Ovary (tissue), 3 donors: ENCODE data around the gene ADGRG1.

Experiments used
- EP300 ChIP-seq: sonication (generic); formaldehyde crosslinking; IDR thresholded peaks from one replicate; pipeline ENCODE4 v1.6.1; 2017; ENCODE audit warnings: antibody characterized with exemption
- POLR2A ChIP-seq: fragments of 450-650 bp; IDR thresholded peaks from one replicate; pipeline ENCODE4 v1.6.1; 2017; ENCODE audit warnings: antibody characterized with exemption, mild to moderate bottlenecking, moderate library complexity
- TF ChIP-seq, protein P1 (sequence below), 3 donors: fragments of 450-650 bp in 2 of 3; fragments of 200-600 bp in 1 of 3; IDR thresholded peaks; one replicate each; pipeline versions ENCODE4 v1.5.1 to v1.8.0; 2016 to 2022; ENCODE audit warnings: antibody characterized with exemption in 3 of 3, mild to moderate bottlenecking in 1 of 3
- donor health status: DM: no; HTN: no; CAD: no.

- TF ChIP-seq, protein P1, sequence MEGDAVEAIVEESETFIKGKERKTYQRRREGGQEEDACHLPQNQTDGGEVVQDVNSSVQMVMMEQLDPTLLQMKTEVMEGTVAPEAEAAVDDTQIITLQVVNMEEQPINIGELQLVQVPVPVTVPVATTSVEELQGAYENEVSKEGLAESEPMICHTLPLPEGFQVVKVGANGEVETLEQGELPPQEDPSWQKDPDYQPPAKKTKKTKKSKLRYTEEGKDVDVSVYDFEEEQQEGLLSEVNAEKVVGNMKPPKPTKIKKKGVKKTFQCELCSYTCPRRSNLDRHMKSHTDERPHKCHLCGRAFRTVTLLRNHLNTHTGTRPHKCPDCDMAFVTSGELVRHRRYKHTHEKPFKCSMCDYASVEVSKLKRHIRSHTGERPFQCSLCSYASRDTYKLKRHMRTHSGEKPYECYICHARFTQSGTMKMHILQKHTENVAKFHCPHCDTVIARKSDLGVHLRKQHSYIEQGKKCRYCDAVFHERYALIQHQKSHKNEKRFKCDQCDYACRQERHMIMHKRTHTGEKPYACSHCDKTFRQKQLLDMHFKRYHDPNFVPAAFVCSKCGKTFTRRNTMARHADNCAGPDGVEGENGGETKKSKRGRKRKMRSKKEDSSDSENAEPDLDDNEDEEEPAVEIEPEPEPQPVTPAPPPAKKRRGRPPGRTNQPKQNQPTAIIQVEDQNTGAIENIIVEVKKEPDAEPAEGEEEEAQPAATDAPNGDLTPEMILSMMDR (IDR thresholded peaks at IDR 0.05), result no peak
- TF ChIP-seq EP300 (no peak), POLR2A (no peak)
Observed at GRCh38 chr16:57657228-57657627, 28.8 kb downstream of the ADGRG1 start.
